RCC 7860 (cell line): Measurements from ENCODE around the gene LIMS2.
A peak's percentile ranks its signal among the peaks of the same experiment; 100 is the strongest.

Experiments
- DNase-seq: peaks from one replicate; pipeline ENCODE4 v3.0.0-alpha.2; 2015; ENCODE audit warnings: low spot score
- FAIRE-seq: peaks from 2 replicates; lab custom pipeline; 2012; peaks lifted over from hg19 to GRCh38; lab: Jason Lieb, UNC

Gene LIMS2

DNA sequence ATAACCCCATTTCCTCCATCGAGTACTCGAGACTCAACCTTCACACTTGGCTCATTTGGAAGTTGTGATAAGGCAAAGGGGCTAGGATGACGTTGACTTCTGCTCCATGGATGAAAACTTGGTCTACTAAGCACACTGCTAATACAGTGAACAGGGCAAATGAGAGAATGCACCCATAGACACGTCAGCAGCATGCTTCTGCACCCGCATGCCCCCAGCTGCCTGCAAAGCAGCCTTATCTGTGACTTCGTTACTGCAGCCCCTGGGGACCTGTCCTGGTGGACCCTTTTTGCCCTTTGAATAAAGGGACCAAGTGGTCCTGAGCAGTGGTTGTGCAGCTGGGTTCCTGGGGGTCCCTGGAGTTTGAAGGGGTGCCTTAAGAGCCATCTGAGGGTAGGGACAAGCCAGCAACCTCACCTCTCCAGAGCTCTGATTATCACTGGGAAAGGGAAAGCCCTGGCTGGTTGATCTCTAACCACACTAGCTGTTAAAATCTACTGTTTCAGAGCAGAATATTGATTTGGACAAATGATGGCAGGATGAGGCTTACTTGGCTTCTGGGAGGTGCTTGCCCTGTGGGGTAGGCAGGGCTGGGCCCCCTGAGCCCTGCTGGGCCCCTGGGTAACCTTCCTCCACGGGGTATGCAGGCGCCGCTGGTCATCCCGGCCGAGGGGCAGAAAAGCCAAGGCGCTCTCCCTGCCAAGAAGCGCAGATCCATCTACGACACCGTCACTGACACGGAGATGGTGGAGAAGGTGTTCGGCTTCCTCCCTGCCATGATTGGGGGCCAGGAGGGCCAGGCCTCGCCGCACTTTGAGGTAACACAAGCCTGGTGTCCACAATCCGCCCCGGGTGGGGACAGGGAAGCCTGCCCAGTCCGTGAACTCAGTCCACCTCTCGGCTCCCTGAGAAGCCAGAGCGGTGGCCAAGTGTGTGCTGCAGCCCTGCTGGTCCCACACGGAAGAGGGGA is 67.0 kb downstream of the LIMS2 start:
- no peak for DNase-seq
- FAIRE-seq = no peak

DNA sequence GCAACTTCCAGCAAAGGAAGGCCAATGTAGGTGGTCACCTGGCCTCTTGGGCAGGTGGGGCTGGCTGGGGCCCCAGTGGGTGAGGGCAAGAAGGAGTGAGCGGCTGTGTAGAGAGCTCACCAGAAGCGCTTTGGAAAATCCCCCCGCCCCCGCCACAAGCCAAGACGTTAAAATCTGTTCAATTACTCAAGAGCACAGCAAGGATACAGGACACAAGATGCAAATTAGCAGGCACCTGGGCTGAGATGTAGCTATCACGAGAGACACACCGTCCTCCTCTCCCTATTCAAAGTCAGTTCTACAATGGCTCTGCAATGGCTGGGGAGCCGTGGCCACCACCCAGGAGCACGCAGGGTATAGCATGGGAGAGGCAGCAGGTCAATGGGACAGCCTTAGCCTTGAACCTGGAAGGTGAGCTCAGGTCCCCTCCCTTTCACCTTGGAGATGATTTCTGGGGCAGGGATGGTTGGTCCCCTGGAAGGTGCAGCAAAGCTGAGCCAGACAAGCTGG is 67.9 kb downstream of the LIMS2 start:
- FAIRE-seq (no peak), DNase-seq (no peak)

DNA sequence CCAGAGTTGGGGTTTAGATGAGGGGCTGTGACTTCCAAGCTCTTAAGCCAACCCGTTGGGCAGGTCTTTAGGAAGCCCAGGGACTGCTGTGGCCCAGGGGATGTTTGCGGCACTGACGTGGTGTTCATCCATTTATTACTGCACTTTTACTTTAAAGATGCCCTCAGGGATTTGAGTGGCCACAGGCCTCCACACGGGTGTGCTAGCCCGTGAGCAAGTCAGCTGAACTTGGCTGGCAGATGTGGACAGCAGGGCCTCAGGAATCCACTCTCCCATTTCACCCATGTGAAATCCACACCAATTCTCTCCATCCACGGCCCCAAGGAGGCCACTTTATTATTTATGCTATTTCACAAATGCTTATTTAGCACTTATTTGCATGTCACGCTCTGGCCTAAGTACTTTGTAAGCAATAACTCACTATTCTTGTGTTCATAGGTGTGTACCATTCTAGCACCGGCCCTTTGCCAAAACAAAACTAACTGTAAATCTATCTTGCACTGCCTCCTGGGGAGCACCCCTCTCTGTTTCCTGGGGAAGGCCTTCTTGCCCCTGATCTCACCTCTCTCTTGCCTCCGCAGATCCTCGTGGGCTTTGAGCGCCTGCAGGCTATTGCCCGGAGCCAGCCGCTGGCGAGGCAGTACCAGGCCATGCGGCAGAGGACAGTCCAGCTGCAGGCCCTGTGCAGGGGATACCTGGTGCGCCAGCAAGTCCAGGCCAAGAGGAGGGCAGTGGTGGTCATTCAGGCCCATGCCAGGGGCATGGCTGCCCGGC is 68.5 kb downstream of the LIMS2 start:
- DNase-seq = no peak

DNA sequence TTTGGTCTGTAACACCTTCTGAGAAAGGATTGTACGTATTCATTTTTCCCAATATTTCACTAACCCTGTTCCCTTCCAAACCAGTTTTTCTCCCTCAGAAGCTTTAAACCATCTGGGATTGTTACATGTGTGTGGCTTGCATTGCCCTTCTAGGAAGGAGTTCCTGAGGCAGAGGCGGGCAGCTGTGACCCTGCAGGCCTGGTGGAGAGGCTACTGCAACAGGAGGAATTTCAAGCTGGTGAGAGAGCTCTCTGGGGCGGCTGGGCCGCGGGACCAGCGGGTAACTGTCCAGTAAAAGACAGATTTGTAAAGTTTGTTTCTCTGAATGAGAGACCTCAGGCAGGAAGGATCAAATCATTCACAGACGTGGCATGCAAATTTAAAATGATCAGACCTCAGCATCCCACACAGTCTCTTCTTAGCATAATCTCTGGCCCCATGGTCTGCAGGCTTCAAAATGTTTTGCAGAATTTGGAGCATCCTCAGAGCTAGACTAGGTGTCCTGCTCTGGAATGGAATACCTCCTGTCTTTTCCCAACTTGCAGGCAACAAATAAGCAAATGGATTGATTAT is 69.6 kb downstream of the LIMS2 start:
- no peak for DNase-seq
- no peak for FAIRE-seq

More for the DNA sequence above, 68.5 kb downstream of the LIMS2 start:
- FAIRE-seq = no peak

DNA sequence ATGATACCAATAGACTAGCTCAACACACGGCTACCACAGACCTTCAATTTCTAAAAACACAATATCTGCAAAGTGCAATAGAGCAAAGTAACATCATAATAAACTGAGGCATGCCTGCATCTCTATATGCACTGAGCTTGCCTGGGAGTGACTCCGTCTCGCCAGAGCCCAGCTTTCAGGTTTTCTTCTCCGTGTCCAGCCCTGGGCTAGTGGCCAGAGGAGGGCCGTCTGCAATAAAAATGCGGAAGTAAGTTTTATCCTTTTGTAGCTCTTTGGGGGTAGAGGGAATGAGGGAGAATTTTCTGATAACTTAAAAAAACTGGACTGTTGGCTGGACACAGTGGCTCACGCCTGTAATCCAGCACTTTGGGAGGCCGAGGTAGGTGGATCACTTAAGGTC is 70.3 kb downstream of the LIMS2 start:
- FAIRE-seq = no peak
- DNase-seq = no peak

DNA sequence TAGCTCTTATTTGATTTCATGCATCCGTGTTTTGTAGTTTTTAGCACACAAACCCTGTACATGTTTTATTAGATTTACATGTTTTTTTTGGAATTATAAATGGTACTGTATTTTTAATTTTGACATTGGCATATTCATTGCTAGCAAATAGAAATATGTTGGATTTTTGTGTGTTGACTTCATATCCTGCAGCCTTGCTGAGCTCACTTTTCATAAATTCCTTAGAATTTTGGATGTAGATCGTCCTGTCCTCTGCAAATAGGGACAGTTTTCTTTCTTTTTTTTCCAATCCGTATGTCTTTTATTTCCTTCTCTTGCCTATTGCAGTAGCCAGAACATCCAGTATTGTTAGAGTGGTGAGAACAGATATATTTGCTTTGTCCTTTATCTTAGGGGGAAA is 76.1 kb downstream of the LIMS2 start:
- DNase-seq (no peak), FAIRE-seq (no peak)

DNA sequence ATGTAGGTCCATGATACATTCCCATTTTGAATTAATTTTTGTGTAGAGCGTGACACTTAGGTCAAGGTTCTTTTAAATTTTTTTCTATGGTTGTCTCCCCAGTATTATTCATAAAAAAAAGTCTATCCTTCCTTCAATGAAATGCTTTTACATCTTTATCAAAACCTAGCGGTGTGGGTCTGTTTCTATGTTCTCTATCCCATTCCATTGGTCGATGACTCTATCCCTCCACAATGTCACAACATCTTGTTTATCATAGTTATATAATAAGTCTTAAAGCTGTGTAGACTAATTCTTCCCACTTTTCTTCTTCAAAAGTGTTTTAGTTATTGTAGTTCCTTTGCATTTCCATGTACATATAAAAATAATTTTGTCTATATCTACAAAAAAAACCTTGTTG is 76.6 kb downstream of the LIMS2 start:
- FAIRE-seq = no peak

DNA sequence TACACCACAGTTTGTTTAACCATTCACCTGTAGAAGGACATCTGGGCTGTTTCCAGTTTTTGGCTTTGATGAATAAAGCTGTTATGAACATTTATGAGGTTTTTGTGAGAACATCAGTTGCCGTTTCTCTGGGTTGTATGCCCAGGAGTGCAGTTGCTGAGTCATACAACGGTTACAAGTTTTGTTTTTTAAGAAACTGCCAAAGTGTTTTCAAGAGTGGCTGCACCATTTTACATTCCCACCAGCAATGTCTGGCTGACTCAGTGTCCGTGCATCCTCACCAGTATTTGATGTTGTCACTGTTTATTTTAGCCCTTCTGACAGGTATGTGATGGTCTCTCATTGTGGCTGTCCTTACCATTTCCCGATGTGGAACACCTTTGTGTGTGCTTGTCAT is 77.3 kb downstream of the LIMS2 start:
- DNase-seq = peak; percentile 33
- FAIRE-seq = no peak

More for the DNA sequence above, 76.6 kb downstream of the LIMS2 start:
- DNase-seq = no peak

DNA sequence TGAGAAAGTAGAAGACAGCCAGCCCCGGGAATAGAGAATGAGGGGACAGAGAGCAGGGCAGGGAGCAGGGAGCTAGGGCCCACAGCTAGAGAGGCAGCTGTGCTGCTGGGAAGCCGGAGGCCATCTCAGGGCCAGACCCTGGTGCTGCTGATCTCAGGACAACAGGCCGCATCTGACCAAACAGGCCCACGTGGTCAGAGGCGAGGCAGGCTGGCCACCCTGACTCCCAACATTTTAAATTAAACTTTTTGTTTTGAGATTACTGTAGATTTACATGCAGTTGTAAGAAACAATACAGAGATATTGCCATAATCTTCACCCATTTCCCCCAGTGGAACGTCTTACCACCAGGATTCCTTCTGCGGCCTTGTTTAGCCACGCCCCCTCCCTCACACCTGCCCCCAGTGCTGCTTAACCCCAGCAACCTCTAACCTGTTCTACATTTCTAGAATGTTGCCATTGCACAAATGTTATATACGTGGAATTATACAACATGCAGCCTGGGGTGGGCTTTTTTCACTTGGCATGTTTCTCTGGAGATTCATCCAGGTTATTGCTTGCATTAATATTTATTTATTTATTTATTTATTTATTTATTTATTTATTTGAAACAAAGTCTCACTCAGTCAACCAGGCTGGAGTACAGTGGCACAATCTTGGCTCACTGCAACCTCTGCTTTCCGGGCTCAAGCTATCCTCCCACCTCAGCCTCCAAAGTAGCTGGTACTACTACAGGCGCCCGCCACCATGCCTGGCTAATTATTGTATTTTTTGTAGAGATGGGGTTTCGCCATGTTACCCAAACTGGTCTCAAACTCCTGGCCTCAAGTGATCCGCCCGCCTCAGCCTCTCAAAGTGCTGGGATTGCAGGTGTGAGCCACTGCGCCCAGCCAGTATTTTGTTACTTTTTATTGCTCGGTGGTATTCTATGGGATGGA is 78.0 kb downstream of the LIMS2 start:
- DNase-seq = no peak

DNA sequence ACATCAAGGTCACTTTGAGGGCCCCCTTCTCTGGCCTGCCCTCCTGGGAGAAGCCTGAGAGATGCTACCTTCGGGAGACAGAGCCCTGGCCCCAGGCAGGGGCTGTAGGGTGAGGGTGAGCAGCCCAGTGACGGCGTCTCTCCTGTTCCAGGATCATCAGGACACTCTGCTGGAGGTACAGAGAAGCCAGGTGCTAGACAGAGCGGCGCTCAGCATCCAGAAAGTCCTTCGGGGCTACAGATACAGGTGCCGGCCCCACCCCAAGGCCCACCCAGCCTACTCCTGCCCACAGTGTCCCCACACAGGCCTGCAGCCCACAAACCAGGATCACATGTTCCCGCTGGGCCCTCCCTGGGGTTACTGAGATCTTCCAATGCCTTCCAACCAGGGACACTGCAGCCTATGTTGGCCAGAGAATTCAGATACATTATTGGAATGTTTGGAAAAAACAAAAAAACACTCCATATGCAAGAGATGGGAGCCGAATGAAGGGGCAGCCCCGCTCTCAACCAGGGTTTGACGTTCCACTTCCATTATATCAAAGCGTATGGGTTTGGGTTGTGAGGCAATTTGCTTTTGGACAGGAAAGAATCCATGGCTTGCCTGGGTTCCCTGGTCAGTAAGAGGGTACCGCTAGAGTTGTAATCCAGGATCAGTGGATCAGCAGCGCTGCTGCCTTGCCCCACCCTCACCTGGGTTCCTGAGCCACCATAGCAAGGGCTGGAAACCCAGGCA is 78.9 kb downstream of the LIMS2 start:
- no peak for DNase-seq
- FAIRE-seq = no peak

More for the DNA sequence above, 78.0 kb downstream of the LIMS2 start:
- FAIRE-seq = no peak

DNA sequence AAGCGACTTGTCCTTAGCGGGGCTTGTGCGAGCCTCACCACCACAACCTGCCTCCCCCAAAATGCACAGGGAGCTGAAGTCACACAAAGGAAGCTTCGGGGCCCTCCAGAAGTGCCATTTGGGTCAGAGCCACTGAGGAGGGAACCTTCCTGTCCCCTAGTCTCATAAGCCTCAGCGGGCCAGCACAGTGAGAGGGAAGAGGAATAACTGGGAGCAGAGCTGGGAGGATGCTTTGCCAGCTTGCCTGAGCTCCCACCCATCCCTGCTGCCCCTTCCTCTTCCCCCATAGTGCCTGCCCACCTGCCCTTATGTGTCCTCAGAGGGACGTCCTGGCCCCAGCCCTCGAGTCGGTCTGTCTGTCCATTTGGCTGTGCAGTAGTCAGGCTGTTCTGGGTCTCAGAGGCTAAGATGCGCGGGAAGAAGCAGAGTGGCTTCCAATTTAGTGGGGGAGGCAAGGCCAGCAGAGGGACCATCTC is 81.2 kb downstream of the LIMS2 start:
- FAIRE-seq (no peak), DNase-seq (no peak)

DNA sequence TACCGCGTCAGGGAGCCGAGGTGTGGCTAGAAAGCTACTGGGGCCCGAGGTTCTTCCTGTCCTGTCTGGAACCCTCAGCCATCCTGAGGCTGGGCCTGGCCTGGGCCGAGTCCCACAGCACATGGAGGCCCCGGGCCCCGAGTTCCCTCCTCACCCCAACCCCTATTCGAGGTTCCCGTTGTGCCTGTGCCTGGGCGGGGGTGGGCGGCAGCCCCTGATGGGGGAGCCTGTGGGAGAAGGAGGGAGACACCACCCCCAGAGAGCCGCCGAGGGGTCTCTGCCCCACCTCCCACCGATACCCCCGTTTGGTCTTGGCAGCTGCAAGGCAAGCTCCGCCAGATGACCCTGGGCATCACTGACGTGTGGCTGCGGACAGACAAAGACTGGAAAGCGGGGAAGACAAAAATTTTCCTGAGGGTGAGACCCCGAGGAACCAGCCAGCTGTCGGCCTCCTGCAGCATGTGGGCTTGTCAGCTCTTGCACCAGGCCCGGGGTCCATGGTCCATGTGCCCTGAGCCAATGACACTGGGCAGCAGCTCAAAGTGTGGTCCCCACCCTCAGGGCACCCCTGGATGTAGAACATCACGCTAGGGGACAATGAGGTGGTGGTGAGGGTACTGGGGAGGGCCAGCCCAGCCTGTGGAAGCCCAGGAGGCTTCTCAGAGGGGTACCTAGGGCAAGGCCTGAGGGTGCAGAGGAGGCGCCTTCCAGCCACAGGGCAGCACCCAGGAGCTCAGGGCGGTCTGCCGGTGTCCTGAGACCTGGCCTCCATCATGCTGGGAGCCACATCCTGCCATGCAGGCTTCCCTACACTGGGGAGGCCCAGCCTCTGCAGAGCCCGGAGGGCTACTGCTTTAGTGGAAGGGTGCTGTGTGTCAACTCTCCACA is 81.9 kb downstream of the LIMS2 start:
- FAIRE-seq = no peak
- no peak for DNase-seq

DNA sequence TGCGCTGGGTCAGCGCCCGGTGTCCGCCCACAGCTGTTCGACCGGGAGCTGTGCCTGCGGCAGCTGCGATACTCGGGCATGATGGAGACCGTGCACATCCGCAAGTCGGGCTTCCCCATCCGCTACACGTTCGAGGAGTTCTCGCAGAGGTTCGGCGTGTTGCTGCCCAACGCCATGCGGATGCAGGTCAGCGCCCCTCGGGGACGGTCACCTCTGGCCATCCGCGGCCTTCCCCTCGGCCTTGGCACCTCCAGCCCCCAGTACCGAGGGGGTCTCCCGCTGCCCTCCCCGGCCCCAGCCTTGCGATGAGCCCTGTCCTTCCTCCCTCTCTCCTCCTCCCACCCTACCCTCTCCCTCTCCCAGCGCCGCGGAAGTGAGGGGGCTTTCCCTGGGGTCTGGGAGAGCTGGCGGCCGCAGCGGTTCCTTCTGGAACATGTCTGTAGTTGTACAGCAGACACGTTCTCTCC is 82.5 kb downstream of the LIMS2 start:
- no peak for FAIRE-seq

DNA sequence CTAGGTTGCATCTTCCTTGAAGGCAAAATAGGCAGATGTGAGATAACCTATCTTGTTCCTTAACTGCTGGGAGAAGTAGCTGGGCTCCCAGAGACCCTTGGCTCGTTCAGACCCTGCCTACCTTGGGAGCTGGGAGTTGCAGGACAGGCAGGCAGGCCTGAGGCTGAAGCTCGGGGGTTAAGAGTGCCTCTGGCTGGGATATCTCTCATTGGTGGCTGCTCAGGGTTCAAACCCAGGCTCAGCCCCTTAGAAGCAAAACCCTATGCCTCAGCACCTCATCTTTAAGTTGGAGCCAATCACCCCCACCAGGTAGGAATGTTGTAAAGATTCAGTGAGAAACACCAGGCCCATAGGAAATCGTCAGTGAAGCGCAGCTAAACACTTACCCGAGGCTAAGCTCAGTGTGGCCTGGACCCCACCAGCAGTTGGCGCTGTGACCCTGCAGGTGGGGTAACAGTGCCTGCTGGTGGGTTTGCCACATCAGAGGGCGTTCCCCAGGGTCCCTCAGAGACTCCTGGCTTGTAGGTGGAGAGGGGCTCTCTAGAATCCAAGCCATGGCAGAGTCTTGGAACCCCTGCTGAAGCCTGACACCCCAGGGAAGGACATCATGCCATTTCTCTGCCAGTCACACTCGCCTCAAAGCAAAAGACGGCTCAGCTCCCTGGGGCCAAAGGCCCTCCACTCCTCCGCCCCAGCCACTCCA is 84.0 kb downstream of the LIMS2 start:
- peak; percentile 36 for DNase-seq
- no peak for FAIRE-seq

More for the DNA sequence above, 82.5 kb downstream of the LIMS2 start:
- no peak for DNase-seq

DNA sequence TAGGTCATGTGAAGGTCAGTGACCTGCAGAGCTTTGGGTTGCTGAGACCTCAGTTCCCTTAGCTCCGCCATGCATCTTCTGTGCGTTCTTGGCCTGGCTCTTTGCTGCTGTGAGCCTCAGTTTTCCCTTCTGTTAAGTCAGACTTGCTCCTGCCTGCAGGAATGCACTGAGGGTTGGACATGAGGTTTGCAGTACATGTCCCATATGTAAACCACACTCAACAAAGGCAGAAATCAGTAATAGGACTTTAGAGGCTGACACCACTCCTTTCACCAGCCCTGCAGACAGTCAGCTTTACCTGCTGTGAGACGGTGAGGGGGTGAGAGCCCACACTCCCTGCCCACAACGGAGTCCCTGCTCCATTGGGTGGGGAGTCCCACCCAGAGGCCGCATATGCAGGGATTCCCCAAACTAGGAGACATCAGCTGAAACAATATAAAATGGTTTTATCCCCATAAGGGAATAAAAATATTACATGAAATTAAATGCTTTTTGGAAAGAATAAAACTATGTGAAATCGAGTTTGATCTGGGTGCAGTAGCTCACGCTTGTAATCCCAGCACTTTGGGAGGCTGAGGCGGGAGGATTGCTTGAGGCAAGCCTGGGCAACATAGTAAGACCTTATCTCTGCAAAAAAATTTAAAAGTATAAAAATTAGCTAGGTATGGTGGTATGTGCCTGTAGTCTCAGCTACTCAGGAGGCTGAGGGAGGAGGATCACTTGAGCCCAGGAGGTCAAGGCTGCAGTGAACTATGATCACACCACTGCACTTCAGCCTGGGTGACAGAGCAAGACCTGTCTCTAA is 84.7 kb downstream of the LIMS2 start:
- no peak for FAIRE-seq
- no peak for DNase-seq

DNA sequence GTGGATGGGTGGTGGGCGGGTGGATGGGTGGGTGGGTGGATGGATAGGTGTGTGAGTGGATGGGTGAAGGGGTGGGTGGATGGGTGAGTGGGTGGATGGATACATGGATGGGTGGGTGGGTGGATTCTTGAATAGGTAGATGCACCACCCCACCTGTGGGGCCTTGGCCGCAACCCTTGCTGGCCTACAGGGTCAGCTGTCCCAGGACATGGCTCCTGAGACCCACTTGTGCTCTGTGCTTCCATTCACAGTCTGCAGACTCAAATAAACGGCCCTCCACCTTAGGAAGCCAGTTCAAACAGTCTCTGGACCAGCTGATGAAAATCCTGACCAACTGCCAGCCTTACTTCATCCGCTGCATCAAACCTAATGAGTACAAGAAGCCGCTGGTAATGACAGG is 85.5 kb downstream of the LIMS2 start:
- no peak for FAIRE-seq
- DNase-seq = no peak

DNA sequence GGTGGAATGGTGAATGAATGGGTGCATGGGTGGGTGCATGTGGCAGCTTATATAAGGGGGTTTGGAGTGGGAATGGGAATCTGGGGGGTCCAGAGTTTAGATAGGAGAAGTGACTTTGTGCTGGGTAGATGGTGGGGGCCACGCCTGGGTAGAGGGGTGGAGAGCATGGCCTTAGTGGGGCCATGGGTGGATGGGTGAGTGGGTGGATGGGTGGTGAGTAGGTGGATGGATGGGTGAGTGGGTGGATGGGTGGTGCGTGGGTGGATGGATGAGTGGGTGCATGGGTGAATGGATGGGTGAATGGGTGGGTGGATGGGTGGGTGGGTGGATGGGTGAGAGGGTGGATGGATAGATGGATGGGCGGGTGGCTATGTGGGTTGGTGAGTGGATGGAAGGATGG is 86.0 kb downstream of the LIMS2 start:
- DNase-seq (no peak), FAIRE-seq (no peak)
